ENCODE results near the gene CALR.

The CALR gene

DNA sequence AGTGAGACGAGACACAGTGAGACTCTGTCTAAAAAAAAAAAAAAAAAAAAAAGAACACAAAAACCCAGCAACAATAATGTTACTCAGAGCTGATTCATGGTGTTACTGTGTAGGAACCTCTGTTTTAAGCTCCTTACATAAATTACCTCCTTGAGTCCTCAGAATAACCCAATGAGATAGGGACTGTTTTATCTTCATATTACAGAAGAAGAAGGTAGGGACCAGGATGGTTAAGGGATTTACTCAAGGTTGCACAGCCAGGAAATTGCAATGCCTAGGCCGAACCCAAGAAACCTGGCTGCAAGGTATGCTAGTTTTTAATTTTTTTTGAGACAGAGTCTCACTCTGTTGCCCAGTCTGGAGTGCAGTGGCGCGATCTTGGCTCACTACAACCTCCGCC lies 29.5 kb downstream of the CALR start:
- no peak overlapping the region for H3K4me2 ChIP-seq (ENCODE audit: low read length)
- no peak overlapping the region for H3K4ac ChIP-seq (ENCODE audit: low read depth, low read length)
- H2BK15ac ChIP-seq (replicated peaks; ENCODE audit: low read depth): no peak overlapping the region
- H2BK120ac ChIP-seq (ENCODE audit: low read depth, low read length): no peak overlapping the region
- H2BK5ac ChIP-seq (ENCODE audit: low read length): no peak overlapping the region
- no CpG with 5 or more reads among the region's 5 CpGs for WGBS (ENCODE audit: extremely low coverage, insufficient coverage, low lambda C conversion rate)
- no peaks in the 10 kb centered on the region for H3K4me1 ChIP-seq (ENCODE audit: control insufficient read depth, low read depth, low read length)
- no peak overlapping the region for H3K23ac ChIP-seq (ENCODE audit: low read length)
- DNase-seq: no peak
- no peaks in the 10 kb centered on the region for H3K79me1 ChIP-seq (ENCODE audit: low read length)
- H3K18ac ChIP-seq (ENCODE audit: low read length): no peak overlapping the region
- no peak overlapping the region for H3K9ac ChIP-seq (ENCODE audit: low read length)
- H3K4me3 ChIP-seq (ENCODE audit: low read length): no peak overlapping the region
- no peak overlapping the region for H3K27ac ChIP-seq (ENCODE audit: low read depth, low read length)
- H3K27me3 ChIP-seq (ENCODE audit: insufficient read depth, low read length, poor library complexity): no peaks in the 10 kb centered on the region
- H3K36me3 ChIP-seq (ENCODE audit: control insufficient read depth, insufficient read depth, low read length): no peaks in the 10 kb centered on the region
- H2AK5ac ChIP-seq (ENCODE audit: low read length): no peak overlapping the region
- no peak overlapping the region for H4K5ac ChIP-seq (ENCODE audit: low read length)
- no peaks in the 10 kb centered on the region for H3K79me2 ChIP-seq (ENCODE audit: control insufficient read depth, insufficient read depth, low read length)
- H3K56ac ChIP-seq (ENCODE audit: low read length): no peak overlapping the region
- no peak overlapping the region for H4K8ac ChIP-seq (ENCODE audit: low read depth, low read length)

- Histone ChIP-seq H3K79me1 (ENCODE audit: low read length) (no peaks in the 10 kb centered on the region), H2BK120ac (ENCODE audit: low read depth, low read length) (no peak within 1 kb of the TSS), H3K18ac (ENCODE audit: low read length) (no peak within 1 kb of the TSS), H3K56ac (ENCODE audit: low read length) (no peak within 1 kb of the TSS), H3K4ac (ENCODE audit: low read depth, low read length) (no peak within 1 kb of the TSS), H3K79me2 (ENCODE audit: control insufficient read depth, insufficient read depth, low read length) (no peaks in the 10 kb centered on the region), H3K4me3 (ENCODE audit: low read length) (no peak within 1 kb of the TSS), H4K8ac (ENCODE audit: low read depth, low read length) (no peak within 1 kb of the TSS), H2BK15ac (replicated peaks; ENCODE audit: low read depth) (no peak within 1 kb of the TSS), H3K9ac (ENCODE audit: low read length) (no peak within 1 kb of the TSS), H3K23ac (ENCODE audit: low read length) (no peak within 1 kb of the TSS), H3K4me1 (ENCODE audit: control insufficient read depth, low read depth, low read length) (no peaks in the 10 kb centered on the region), H4K5ac (ENCODE audit: low read length) (no peak within 1 kb of the TSS), H2BK5ac (ENCODE audit: low read length) (no peak within 1 kb of the TSS), H2AK5ac (ENCODE audit: low read length) (no peak within 1 kb of the TSS), H3K36me3 (ENCODE audit: control insufficient read depth, insufficient read depth, low read length) (no peaks in the 10 kb centered on the region), H3K27ac (ENCODE audit: low read depth, low read length) (no peak within 1 kb of the TSS), H3K27me3 (ENCODE audit: insufficient read depth, low read length, poor library complexity) (no peaks in the 10 kb centered on the region), H3K4me2 (ENCODE audit: low read length) (no peak within 1 kb of the TSS)
- no peak for DNase-seq
- WGBS (ENCODE audit: extremely low coverage, insufficient coverage, low lambda C conversion rate): no CpG with 5 or more reads among the region's 14 CpGs
These were observed 31.0 kb downstream of the CALR start, which contains the start of gene DAND5 for GRCh38 chr19:12969292-12969988. TSS of gene DAND5 (plus strand) at chr19:12969576. CDS start at chr19:12969661, 85 bp downstream.

DNA sequence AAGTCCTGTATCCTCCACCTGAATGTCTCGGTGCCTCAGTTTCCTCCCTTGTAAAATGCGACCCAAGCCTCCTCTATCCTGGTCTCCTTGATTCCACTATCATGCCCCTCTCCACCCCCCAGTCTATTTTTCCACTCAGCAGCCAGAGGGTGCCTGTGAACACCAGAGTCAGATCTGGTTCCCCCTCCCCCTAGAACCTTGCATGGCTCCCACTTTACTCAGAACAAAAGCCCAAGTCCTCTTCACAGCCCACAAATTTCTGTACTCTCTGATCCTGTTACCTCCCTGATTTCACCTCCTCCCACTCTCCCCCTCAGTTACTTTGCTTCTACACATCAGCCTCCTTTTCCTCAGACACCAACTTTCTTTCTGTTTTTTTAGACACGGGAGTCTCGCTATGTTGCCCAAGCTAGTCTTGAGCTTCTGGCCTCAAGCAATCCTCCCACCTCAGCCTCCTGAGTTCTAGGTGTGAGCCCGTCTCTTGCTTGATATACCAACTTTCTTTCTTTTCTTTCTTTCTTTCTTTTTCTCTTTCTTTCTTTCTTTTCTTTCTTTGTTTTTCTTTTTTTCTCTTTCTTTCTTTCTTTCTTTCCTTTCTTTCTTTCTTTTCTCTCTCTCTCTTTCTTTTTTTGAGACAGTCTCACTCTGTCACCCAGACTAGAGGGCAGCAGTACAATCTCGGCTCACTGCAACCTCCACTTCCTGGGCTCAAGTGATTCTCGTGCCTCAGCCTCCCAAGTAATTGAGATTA lies 31.8 kb downstream of the CALR start:
- H2BK5ac ChIP-seq (ENCODE audit: low read length): no peak overlapping the region
- H4K5ac ChIP-seq (ENCODE audit: low read length): no peak overlapping the region
- H4K8ac ChIP-seq (ENCODE audit: low read depth, low read length): no peak overlapping the region
- WGBS (ENCODE audit: extremely low coverage, insufficient coverage, low lambda C conversion rate): no CpG with 5 or more reads among the region's 7 CpGs
- no peak overlapping the region for H2AK5ac ChIP-seq (ENCODE audit: low read length)
- H3K4me2 ChIP-seq (ENCODE audit: low read length): no peak overlapping the region
- H3K4me1 ChIP-seq (ENCODE audit: control insufficient read depth, low read depth, low read length): no peaks in the 10 kb centered on the region
- H3K56ac ChIP-seq (ENCODE audit: low read length): no peak overlapping the region
- no peaks in the 10 kb centered on the region for H3K79me1 ChIP-seq (ENCODE audit: low read length)
- H2BK120ac ChIP-seq (ENCODE audit: low read depth, low read length): no peak overlapping the region
- H2BK15ac ChIP-seq (replicated peaks; ENCODE audit: low read depth): no peak overlapping the region
- H3K79me2 ChIP-seq (ENCODE audit: control insufficient read depth, insufficient read depth, low read length): no peaks in the 10 kb centered on the region
- no peak overlapping the region for H3K4me3 ChIP-seq (ENCODE audit: low read length)
- no peak overlapping the region for H3K9ac ChIP-seq (ENCODE audit: low read length)
- H3K27ac ChIP-seq (ENCODE audit: low read depth, low read length): no peak overlapping the region
- H3K36me3 ChIP-seq (ENCODE audit: control insufficient read depth, insufficient read depth, low read length): no peaks in the 10 kb centered on the region
- H3K18ac ChIP-seq (ENCODE audit: low read length): no peak overlapping the region
- H3K4ac ChIP-seq (ENCODE audit: low read depth, low read length): no peak overlapping the region
- no peak overlapping the region for H3K23ac ChIP-seq (ENCODE audit: low read length)
- no peaks in the 10 kb centered on the region for H3K27me3 ChIP-seq (ENCODE audit: insufficient read depth, low read length, poor library complexity)
- no peak for DNase-seq

DNA sequence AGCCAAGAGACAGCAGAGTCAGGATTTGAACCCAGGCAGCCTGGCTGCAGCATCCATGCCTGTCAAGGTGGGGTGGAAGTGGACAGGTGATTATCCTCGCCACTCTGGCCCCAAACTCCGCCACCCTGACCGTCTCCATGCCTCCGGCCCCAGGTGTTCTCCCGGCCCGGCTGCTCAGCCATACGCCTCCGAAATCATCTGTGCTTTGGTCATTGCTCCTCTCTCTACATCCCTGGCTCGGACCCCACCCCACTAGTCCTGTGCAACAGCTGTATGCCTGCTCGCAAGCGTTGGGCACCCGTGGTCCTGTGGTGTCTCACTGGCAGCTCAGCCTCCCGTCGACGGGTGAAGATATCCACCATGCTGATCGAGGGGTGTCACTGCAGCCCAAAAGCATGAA lies 34.8 kb downstream of the CALR start:
- no peak overlapping the region for H3K56ac ChIP-seq (ENCODE audit: low read length)
- no peaks in the 10 kb centered on the region for H3K27me3 ChIP-seq (ENCODE audit: insufficient read depth, low read length, poor library complexity)
- H4K8ac ChIP-seq (ENCODE audit: low read depth, low read length): no peak overlapping the region
- no peaks in the 10 kb centered on the region for H3K79me2 ChIP-seq (ENCODE audit: control insufficient read depth, insufficient read depth, low read length)
- no peak overlapping the region for H4K5ac ChIP-seq (ENCODE audit: low read length)
- no peak overlapping the region for H3K4me3 ChIP-seq (ENCODE audit: low read length)
- H2BK120ac ChIP-seq (ENCODE audit: low read depth, low read length): no peak overlapping the region
- H3K9ac ChIP-seq (ENCODE audit: low read length): no peak overlapping the region
- no peaks in the 10 kb centered on the region for H3K36me3 ChIP-seq (ENCODE audit: control insufficient read depth, insufficient read depth, low read length)
- WGBS (ENCODE audit: extremely low coverage, insufficient coverage, low lambda C conversion rate): no CpG with 5 or more reads among the region's 16 CpGs
- no peak overlapping the region for H2BK15ac ChIP-seq (replicated peaks; ENCODE audit: low read depth)
- no peak for DNase-seq
- H3K79me1 ChIP-seq (ENCODE audit: low read length): no peaks in the 10 kb centered on the region
- no peak overlapping the region for H3K23ac ChIP-seq (ENCODE audit: low read length)
- no peak overlapping the region for H2BK5ac ChIP-seq (ENCODE audit: low read length)
- no peaks in the 10 kb centered on the region for H3K4me1 ChIP-seq (ENCODE audit: control insufficient read depth, low read depth, low read length)
- no peak overlapping the region for H3K4ac ChIP-seq (ENCODE audit: low read depth, low read length)
- no peak overlapping the region for H3K27ac ChIP-seq (ENCODE audit: low read depth, low read length)
- no peak overlapping the region for H3K4me2 ChIP-seq (ENCODE audit: low read length)
- no peak overlapping the region for H2AK5ac ChIP-seq (ENCODE audit: low read length)
- no peak overlapping the region for H3K18ac ChIP-seq (ENCODE audit: low read length)

DNA sequence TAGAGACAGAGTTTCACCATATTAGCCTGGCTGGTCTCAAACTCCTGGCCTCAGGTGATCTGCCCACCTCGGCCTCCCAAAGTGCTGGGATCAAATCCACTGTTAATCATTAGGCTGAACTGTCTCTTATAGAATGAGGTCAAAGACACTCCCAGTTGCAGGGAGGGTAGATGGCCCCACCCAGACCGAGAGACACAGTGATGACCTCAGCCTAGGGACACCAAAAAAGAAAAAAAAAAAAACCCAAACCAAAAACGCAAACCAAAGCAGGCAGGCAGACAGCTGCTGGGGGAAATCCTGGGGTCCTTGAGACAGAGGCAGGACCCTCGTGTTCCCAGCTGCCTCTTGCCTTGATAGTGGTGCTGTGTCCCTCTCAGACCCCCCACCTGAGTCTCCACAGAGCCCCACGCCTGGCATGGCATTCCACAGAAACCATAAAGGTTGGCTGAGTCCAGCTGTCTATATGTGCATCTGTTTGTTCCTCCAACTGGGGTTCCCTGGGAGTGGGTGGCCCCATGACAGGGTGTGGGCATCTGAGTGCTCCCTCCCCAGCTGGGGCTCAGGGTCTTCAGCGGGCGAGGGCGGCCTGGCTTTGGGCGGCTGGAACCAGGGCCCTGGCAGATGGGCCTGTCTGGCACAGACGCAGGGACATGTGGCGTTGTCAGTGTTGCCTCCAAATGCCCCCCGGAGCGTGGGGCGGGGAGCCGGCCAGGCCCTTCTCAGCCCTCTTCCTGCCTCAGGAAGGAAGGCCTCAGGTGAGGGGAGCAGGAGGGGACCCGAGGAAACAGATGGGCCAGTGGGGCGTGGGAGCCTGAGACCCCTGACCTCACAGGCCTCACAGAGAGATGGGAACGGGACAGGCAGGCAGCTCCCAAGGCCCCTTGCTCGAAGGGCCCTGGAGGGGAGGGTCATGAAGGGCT lies 36.2 kb downstream of the CALR start:
- DNase-seq: no peak
- no peak overlapping the region for H3K27ac ChIP-seq (ENCODE audit: low read depth, low read length)

More for the DNA sequence above, 36.2 kb downstream of the CALR start:
- Histone ChIP-seq H4K8ac (ENCODE audit: low read depth, low read length) (no peak overlapping the region), H3K23ac (ENCODE audit: low read length) (no peak overlapping the region), H3K56ac (ENCODE audit: low read length) (no peak overlapping the region), H2AK5ac (ENCODE audit: low read length) (no peak overlapping the region), H3K4me2 (ENCODE audit: low read length) (no peak overlapping the region), H3K79me2 (ENCODE audit: control insufficient read depth, insufficient read depth, low read length) (no peaks in the 10 kb centered on the region), H2BK15ac (replicated peaks; ENCODE audit: low read depth) (no peak overlapping the region), H3K27me3 (ENCODE audit: insufficient read depth, low read length, poor library complexity) (no peaks in the 10 kb centered on the region), H3K36me3 (ENCODE audit: control insufficient read depth, insufficient read depth, low read length) (no peaks in the 10 kb centered on the region), H3K18ac (ENCODE audit: low read length) (no peak overlapping the region), H4K5ac (ENCODE audit: low read length) (no peak overlapping the region), H3K4me1 (ENCODE audit: control insufficient read depth, low read depth, low read length) (no peaks in the 10 kb centered on the region), H2BK120ac (ENCODE audit: low read depth, low read length) (no peak overlapping the region), H3K4ac (ENCODE audit: low read depth, low read length) (no peak overlapping the region), H2BK5ac (ENCODE audit: low read length) (no peak overlapping the region), H3K79me1 (ENCODE audit: low read length) (no peaks in the 10 kb centered on the region), H3K4me3 (ENCODE audit: low read length) (no peak overlapping the region), H3K9ac (ENCODE audit: low read length) (no peak overlapping the region)
- WGBS (ENCODE audit: extremely low coverage, insufficient coverage, low lambda C conversion rate): no CpG with 5 or more reads among the region's 19 CpGs
